IPS-NIHi7 (cell line): ENCODE measurements around the gene GALNT13.
A peak's percentile ranks its signal among the peaks of the same experiment; 100 is the strongest.

Experiments
- DNase-seq: peaks from one replicate; pipeline ENCODE4 v3.0.0; 2012; ENCODE audit warnings: mixed read lengths; ENCODE audit errors: extremely low spot score

GALNT13 gene

GRCh38 chr2:154223726-154224125, 352.0 kb downstream of the GALNT13 start:
- DNase-seq: no peak

GRCh38 chr2:154226931-154227330, 355.2 kb downstream of the GALNT13 start:
- DNase-seq: no peak

GRCh38 chr2:154228566-154229280, 357.0 kb downstream of the GALNT13 start:
- DNase-seq: no peak

- DNase-seq: no peak
These were observed 358.2 kb downstream of the GALNT13 start for GRCh38 chr2:154229966-154230365.

DNA sequence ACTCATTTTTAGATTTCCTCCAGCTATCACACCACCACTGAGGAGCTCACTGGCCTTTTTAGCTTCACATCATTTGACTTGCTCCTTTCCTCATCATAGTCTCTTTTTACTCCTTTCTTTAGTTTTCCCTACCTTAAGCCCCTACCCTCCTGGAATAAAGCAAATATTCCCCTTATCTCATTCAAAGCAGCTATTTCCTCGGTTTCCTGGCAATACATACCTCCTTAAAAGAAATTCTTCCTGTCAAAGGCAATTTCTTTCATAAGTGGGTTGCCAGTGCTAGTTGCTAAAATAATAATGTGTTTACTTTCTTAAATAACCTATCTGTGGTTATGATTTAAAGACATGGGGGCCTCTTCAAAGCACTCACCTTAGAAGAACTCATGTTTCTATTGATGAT, 359.3 kb downstream of the GALNT13 start:
- DNase-seq: no peak

- DNase-seq: no peak
These were observed 361.5 kb downstream of the GALNT13 start for GRCh38 chr2:154233231-154233630.

DNA sequence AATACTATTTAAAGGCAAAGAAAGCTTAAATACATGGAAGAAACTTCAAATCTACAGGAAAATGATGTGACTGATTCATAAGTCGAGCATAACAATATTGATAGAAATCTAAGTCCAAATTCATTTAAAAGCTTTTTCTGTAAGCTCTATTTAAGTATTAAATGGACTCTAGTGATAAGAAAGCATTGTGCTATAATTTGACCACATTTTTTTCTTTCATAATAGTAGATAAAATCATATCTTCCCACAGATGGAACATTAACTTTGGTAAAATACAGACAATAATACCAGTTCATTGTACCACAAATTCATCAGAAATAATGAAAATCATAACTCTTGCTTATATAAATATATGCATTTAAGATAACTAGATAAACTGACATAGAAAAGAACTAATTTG, 366.5 kb downstream of the GALNT13 start:
- DNase-seq: no peak

GRCh38 chr2:154240316-154240715, 368.6 kb downstream of the GALNT13 start:
- DNase-seq: no peak

DNA sequence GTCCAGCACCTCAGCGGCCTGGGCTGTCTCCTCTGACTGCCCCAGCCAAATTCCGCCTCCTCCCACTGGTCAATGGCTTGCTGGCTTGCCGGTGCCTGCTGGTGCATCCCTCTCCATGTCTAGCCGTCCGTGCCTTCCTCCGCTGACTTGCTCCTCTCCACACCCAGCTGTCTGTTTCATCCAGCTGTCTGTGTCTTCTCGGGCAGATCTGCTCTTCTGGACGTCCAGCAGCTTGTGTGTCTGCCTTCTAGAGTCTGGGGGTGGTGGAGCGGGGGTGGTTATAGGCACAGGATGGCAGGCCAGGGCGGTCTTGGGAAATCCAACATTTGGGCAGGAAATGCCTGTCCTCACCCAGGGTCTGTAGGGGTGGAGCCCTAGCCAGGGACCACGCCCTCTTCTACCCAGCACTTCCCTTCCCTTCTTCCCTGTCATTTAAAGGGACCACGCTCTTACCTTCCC, 369.2 kb downstream of the GALNT13 start:
- peak; percentile 6 for DNase-seq

GRCh38 chr2:154242687-154243086, 371.0 kb downstream of the GALNT13 start:
- DNase-seq: no peak

- DNase-seq: no peak
These were observed 372.0 kb downstream of the GALNT13 start for GRCh38 chr2:154243685-154244084.

DNA sequence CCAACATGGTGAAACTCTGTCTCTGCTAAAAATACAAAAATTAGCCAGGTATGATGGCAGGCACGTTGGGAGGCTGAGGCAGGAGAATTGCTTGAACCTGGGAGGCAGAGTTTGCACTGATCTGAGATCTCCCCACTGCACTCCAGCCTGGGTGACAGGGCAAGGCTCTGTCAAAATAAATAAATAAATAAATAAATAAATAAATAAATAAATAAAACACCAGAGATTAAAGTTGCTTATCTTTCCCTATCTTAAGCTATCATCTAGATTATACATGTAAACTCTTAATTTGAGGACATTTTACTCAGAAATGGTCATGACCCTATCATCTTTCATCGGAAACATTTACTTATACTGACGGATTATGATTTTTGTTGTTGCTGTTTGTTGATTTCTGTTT, 373.2 kb downstream of the GALNT13 start:
- DNase-seq: no peak

DNA sequence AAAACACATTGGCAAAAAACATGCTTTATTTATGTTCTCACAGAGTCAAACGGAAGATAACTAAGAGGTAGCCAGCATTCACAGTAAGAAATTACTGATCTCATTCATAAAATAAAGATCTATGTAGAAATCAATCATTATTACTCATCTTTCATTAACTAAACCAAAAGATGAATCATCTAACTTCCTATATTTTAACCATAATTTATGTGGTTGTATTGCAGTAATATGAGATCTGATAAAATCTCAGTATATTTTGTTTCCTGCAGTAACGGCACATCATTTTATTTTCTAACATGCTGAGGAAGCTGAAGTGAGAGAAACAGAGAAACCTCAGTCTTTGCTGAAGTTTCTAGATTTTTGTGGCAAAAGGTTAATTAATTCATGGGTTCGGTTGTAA, 375.8 kb downstream of the GALNT13 start:
- no peak for DNase-seq

GRCh38 chr2:154256136-154256535, 384.4 kb downstream of the GALNT13 start:
- no peak for DNase-seq

- no peak for DNase-seq
These were observed 387.3 kb downstream of the GALNT13 start for GRCh38 chr2:154259030-154259429.

DNA sequence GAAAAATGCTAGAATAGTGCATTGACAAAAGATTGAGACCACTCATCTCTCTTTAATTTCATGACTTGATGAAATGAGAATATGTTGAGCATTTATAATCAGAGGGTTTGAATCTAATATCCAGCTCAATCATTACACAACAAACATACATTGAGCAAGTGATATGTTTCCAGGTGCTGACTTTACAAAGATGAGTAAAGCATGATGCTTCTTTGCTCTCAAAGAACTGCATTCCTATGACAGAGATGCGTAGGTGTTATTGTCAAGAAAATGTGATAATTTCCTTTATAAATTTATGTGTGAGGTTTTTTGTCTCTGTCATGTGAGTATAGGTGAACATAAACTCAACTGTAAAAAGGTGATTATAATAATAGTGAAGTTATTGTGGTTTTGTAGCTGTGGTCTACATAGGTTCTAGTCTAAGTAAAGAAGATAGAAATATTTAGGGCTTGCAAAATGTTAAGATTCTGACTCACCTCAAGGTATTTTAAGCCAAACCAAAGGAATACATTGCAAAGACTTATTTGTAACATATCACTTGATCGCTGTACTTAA, 389.8 kb downstream of the GALNT13 start:
- no peak for DNase-seq

GRCh38 chr2:154263206-154263605, 391.5 kb downstream of the GALNT13 start:
- no peak for DNase-seq

- no peak for DNase-seq
These were observed 392.3 kb downstream of the GALNT13 start for GRCh38 chr2:154264024-154264423.

DNA sequence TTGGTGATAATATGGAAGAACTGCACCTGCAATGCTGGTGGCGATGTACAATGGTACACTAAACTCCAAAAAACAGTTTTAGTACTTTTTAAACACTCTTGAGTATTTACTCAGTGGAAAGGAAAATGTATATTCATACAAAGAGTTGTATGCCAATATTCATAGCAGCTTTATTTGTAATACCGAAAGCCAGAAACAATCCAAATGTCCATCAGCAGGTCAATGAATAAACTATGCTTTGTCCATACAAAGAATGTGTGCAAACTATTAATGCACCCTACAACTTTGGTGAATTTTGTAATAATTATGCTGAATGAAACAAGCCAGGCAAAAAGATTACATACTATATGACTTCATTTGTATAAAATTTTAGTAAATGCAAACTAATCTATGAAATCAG, 396.3 kb downstream of the GALNT13 start:
- DNase-seq: no peak

GRCh38 chr2:154280543-154280942, 408.8 kb downstream of the GALNT13 start:
- DNase-seq: no peak

- no peak for DNase-seq
These were observed 418.1 kb downstream of the GALNT13 start for GRCh38 chr2:154289870-154290269.

GRCh38 chr2:154291511-154291910, 419.8 kb downstream of the GALNT13 start:
- no peak for DNase-seq

- no peak for DNase-seq
These were observed 420.2 kb downstream of the GALNT13 start for GRCh38 chr2:154291927-154292326.

DNA sequence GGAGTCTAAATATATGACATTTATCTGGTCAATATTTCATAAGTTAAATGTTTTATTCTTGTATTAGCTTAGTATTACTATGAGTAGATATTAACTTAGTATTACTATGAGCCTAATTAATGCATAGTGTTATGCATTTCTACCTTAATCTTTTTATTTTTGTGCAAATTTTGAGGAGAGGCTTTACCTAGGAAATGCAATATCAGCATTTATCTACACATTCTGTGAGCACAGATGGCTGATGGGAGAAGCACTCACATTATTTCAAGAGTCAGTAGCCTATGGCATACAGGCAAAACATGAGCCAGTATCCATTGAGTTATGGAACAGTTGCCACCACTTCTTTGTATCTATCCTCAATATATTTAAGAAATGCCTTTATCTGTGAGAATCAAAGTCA, 422.1 kb downstream of the GALNT13 start:
- DNase-seq: no peak
